DND-41 (cell line): ENCODE measurements around the gene TAGLN2.

Experiments used
- ATAC-seq: fragments of 200-7000 bp; cut with Tn5 transposase; 3 replicates; pipeline ENCODE4 v1.9.1; 2021; ENCODE audit warnings: low read depth; ENCODE audit not compliant: insufficient read depth
- DNase-seq: peaks from one replicate; pipeline ENCODE4 v3.0.0-alpha.2; 2020
- H2AFZ ChIP-seq: 2 replicates; pipeline ENCODE4 v1.6.0; 2012; ENCODE audit warnings: low read depth, low read length
- H3K27ac ChIP-seq: 2 replicates; pipeline ENCODE4 v1.5.1; 2012; ENCODE audit warnings: low read length, inconsistent platforms
- H3K27me3 ChIP-seq: fragments of 200-600 bp; sonication (generic); 2 replicates; pipeline ENCODE4 v1.6.0; 2012; ENCODE audit warnings: low read length, mild to moderate bottlenecking, inconsistent platforms; ENCODE audit not compliant: insufficient read depth, poor library complexity
- H3K36me3 ChIP-seq: 2 replicates; pipeline ENCODE4 v1.5.1; 2012; ENCODE audit warnings: low read length, inconsistent platforms; ENCODE audit not compliant: insufficient read depth
- H3K4me1 ChIP-seq: 2 replicates; pipeline ENCODE4 v1.5.1; 2012; ENCODE audit warnings: mild to moderate bottlenecking, low read length; ENCODE audit not compliant: insufficient read depth
- H3K4me2 ChIP-seq: 2 replicates; pipeline ENCODE4 v1.6.0; 2012; ENCODE audit warnings: mild to moderate bottlenecking, moderate library complexity, low read length, inconsistent platforms; ENCODE audit not compliant: insufficient read depth
- H3K4me3 ChIP-seq, 2 experiments: fragments of 200-600 bp in 1 of 2; shearing (Covaris generic) in 1 of 2; 2 replicates each; pipeline ENCODE4 v1.5.1; 2012 to 2016; ENCODE audit warnings: inconsistent platforms in 2 of 2, low read length in 2 of 2, mild to moderate bottlenecking in 2 of 2, low read depth in 1 of 2, moderate library complexity in 1 of 2
- H3K79me2 ChIP-seq: 2 replicates; pipeline ENCODE4 v1.6.0; 2012; ENCODE audit warnings: low read length, inconsistent platforms; ENCODE audit not compliant: insufficient read depth
- H3K9ac ChIP-seq: 2 replicates; pipeline ENCODE4 v1.6.0; 2012; ENCODE audit warnings: low read depth, mild to moderate bottlenecking, inconsistent platforms, low read length, moderate library complexity
- H3K9me3 ChIP-seq: 2 replicates; pipeline ENCODE4 v1.5.1; 2012; ENCODE audit warnings: low read length, moderate library complexity, mild to moderate bottlenecking, inconsistent platforms; ENCODE audit not compliant: insufficient read depth, severe bottlenecking
- H4K20me1 ChIP-seq: 2 replicates; pipeline ENCODE4 v1.6.0; 2012; ENCODE audit warnings: low read length; ENCODE audit not compliant: insufficient read depth
- EZH2 ChIP-seq: IDR thresholded peaks from 3 replicates; pipeline ENCODE4 v1.6.1; 2012; ENCODE audit warnings: borderline replicate concordance, low read depth, mild to moderate bottlenecking, moderate library complexity, low read length, inconsistent platforms; ENCODE audit not compliant: severe bottlenecking
- TF ChIP-seq, protein P1 (sequence below): IDR thresholded peaks from 2 replicates; pipeline ENCODE4 v1.5.1; 2012; ENCODE audit warnings: borderline replicate concordance, low read length, moderate library complexity, mild to moderate bottlenecking; ENCODE audit not compliant: poor library complexity, severe bottlenecking; ENCODE audit errors: extremely low read depth

TAGLN2 gene

DNA sequence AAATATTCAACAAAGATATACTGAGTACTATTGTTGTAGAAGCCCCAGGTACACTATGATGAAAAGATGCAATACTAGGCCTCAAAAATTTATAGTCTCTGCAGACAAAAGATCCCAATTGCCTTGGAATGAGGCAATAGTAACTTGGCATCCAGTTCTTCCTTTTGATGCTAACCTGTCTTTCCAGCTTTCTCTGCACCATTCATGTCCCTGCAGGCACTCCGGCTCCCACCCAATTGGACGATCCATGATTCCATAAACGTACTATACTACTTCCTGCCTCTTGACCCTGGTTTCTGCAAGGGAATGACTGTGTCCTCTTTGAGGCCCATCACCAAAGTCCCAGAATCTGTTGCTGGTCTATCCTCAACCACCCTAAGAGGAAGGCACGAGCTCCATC is 8.0 kb upstream of the TAGLN2 start:
- no peaks in the 10 kb centered on the region for H4K20me1 ChIP-seq
- no peak overlapping the region for H3K4me2 ChIP-seq
- no peak for ATAC-seq
- H3K4me1 ChIP-seq, result no peaks in the 10 kb centered on the region
- no peaks in the 10 kb centered on the region for H3K79me2 ChIP-seq
- H3K36me3 ChIP-seq, result no peaks in the 10 kb centered on the region
- peaks cover 3% of the 10 kb centered on the region for H3K27me3 ChIP-seq
- no peak overlapping the region for H2AFZ ChIP-seq
- no peak overlapping the region for H3K27ac ChIP-seq
- H3K9me3 ChIP-seq, result no peaks in the 10 kb centered on the region
- no peak overlapping the region for H3K9ac ChIP-seq
- H3K4me3 ChIP-seq, result no peak overlapping the region
- TF ChIP-seq, protein P1, sequence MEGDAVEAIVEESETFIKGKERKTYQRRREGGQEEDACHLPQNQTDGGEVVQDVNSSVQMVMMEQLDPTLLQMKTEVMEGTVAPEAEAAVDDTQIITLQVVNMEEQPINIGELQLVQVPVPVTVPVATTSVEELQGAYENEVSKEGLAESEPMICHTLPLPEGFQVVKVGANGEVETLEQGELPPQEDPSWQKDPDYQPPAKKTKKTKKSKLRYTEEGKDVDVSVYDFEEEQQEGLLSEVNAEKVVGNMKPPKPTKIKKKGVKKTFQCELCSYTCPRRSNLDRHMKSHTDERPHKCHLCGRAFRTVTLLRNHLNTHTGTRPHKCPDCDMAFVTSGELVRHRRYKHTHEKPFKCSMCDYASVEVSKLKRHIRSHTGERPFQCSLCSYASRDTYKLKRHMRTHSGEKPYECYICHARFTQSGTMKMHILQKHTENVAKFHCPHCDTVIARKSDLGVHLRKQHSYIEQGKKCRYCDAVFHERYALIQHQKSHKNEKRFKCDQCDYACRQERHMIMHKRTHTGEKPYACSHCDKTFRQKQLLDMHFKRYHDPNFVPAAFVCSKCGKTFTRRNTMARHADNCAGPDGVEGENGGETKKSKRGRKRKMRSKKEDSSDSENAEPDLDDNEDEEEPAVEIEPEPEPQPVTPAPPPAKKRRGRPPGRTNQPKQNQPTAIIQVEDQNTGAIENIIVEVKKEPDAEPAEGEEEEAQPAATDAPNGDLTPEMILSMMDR, result no peak
- TF ChIP-seq EZH2, result no peak
- DNase-seq, result no peak

DNA sequence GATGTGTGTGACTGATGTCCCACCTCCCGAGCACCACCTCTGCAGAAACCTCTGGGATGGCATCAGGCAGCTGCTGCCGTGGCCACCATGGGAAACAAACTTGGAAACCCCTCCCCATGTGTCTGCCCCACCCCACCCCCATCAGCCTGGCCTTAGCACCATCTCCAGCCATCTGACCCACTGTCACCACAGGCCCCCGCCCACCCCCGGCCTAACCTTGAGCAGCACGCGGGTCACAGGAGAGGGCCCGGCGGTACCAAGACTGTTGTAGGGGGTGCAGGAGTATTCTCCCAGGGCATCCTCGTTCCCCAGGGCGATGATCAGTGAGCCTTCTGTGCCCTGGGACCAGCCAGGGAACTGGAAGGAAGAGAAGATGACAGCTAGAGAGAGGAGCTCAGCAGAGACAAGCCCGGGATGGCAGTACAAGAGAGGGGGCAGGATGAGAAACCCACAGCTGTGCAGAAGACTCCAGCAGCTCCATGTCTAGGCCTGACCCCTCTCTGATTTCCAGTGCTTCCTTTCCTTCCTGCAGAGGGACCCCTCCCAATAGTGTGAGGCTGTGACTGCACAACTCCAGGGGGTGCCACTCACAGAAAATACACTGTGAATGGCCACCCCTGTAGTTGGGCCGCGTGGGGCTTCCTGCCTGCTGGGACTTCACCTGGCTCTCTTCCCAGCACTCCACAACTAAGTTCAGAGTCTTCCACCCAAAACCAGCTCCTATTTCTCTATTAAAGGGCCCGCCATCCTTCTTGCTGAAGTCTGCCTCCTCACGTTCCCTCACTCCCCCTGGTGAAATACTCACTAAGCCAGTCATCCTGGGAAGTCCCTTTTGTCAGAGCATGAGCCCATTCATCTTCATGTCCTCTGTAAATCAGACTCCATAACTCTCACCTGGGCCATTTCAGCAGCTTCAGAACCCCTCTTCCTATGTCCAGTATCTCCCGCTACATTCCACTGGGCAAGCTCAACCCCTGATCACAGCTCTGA is 7.3 kb upstream of the TAGLN2 start:
- no peaks in the 10 kb centered on the region for H3K4me1 ChIP-seq
- no peak overlapping the region for H2AFZ ChIP-seq
- ATAC-seq, result no peak
- H3K79me2 ChIP-seq, result no peaks in the 10 kb centered on the region
- no peak overlapping the region for H3K4me2 ChIP-seq
- no peaks in the 10 kb centered on the region for H4K20me1 ChIP-seq
- H3K9ac ChIP-seq, result no peak overlapping the region
- DNase-seq, result no peak
- no peaks in the 10 kb centered on the region for H3K9me3 ChIP-seq
- H3K4me3 ChIP-seq, result no peak overlapping the region
- no peaks in the 10 kb centered on the region for H3K36me3 ChIP-seq
- TF ChIP-seq EZH2, result no peak
- TF ChIP-seq, protein P1, result no peak
- peaks cover 3% of the 10 kb centered on the region for H3K27me3 ChIP-seq
- no peak overlapping the region for H3K27ac ChIP-seq

DNA sequence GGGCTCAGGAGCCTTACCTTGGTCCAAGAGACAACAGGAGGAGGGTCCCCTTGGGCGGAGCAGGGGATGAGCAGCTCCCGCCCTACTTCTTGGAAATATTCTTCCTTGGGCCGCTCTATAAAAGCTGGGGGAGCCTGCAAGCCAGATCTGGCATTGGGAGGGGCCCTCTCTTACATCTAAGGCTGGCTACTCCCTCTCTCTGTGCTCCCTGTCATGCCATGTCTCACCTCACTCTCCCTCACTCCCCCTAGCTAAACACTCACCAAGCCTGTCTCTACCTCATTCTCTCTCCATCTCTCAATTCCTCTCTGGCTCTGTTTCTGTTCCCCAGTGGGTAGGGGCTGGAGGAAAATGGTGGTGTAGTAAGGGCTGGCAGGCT is 6.5 kb upstream of the TAGLN2 start:
- no peak overlapping the region for H2AFZ ChIP-seq
- H3K9ac ChIP-seq, result no peak overlapping the region
- H3K27me3 ChIP-seq, result peaks cover 3% of the 10 kb centered on the region
- DNase-seq (no peak), ATAC-seq (no peak)
- H3K4me3 ChIP-seq, result no peak overlapping the region
- H4K20me1 ChIP-seq, result no peaks in the 10 kb centered on the region
- H3K79me2 ChIP-seq, result no peaks in the 10 kb centered on the region
- H3K4me2 ChIP-seq, result no peak overlapping the region
- H3K4me1 ChIP-seq, result no peaks in the 10 kb centered on the region
- H3K27ac ChIP-seq, result no peak overlapping the region
- no peak for TF ChIP-seq EZH2
- TF ChIP-seq, protein P1, result no peak
- H3K9me3 ChIP-seq, result no peaks in the 10 kb centered on the region
- no peaks in the 10 kb centered on the region for H3K36me3 ChIP-seq
